SKM-1 (cell line): Measurements from ENCODE around the gene CEP350.

Source experiments
- DNase-seq: peaks from one replicate; lab custom pipeline; 2025; ENCODE audit not compliant: unreplicated experiment; lab: John Stamatoyannopoulos, UW

Gene CEP350

DNA sequence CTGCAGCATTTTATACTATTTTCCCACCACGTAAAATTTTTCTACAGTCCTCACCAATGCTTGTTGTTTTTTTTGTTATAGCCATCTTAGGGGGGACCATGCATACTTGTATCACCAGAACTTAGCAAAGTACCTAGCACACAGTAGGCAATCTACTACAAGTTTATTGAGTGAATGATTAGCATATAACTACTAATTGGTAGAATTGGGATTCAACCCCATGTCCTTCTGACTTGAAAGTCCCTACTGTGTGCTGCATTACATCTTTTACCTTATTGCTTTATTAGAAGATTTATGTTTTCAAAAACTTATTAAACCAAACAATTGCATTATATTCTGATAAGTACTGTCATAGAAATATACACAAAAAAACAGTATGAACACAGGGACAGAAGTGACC, 92.1 kb downstream of the CEP350 start:
- DNase-seq, result no peak

DNA sequence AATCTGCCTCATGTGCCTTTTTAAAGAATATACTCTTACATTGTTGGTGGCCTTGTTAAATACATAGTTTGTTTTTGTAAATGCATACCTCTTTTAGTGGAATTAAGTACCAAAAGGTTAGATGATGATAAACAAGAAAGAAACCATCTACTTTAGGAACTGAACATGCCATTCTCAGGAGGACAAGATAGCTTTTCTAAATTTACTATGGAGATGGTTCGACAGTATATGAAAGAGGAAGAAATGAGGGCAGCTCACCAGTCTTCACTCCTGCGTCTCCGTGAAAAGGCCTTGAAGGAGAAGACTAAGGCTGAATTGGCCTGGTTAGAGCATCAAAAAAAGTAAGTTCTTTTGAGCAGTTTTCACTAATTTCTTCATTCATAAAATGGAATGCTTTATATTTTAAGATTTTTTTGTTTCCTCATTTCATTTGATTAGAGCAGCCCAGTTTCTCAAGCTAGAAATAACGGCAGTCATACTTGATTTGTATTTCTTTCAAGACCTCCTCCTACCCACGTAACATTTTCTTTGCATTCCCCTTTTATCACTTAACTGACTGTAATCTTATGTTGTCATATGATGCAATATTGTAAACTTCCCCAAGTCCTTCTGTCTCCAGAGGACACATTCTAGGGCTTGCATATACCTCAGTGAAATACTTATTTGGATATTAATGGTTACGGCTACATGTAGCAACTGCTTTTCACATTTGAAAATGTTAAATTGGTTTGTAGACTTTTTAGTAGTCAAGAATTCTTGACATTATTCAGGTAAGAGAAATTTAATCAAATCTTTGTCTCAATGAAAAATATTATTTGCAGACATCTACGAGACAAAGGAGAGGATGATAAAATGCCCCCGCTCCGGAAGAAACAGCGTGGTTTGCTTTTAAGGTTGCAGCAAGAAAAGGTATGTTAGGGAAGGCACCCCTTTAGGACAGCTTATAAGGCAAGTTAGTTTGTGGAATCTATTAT, 99.3 kb downstream of the CEP350 start:
- no peak for DNase-seq

DNA sequence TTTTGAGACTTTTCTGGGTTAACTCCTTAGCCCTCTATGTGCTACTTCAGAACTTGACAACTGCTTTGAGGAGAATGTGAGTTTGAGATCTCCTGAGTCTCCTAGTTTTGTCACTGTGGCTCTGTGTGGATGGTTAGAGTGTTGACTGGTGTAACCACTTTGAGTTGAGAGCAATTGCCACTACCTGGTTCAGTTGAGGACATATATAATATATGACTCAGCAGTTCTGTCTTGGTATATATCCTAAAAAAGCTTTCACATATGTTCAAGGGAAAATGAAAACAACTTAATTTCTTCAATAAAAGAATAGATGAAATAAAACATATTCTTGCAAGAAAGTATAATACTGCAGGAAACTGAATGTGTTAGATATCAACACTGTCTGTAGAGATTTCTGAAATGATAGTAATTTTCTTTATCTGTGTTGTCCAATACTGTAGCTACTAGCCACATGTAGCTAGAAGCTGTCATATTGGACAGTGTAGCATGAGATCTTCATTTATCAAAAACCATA, 103.3 kb downstream of the CEP350 start:
- DNase-seq, result no peak

DNA sequence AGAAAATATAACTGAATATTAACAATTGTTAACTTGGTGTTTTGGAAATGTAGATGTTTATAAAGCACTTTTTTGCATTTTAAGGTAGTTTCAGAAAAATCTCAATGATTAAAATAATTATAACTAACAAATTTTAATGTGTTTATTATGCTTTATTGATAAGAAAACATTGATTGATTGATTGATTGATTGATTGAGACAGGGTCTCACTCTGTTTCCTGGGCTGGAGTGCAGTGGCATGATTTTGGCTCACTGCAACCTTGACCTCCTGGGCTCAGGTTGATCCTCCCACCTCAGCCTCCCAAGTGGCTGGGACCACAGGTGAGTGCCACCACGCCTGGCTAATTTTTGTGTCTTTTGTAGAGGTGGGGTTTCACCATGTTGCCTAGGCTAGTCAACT, 106.4 kb downstream of the CEP350 start:
- no peak for DNase-seq

DNA sequence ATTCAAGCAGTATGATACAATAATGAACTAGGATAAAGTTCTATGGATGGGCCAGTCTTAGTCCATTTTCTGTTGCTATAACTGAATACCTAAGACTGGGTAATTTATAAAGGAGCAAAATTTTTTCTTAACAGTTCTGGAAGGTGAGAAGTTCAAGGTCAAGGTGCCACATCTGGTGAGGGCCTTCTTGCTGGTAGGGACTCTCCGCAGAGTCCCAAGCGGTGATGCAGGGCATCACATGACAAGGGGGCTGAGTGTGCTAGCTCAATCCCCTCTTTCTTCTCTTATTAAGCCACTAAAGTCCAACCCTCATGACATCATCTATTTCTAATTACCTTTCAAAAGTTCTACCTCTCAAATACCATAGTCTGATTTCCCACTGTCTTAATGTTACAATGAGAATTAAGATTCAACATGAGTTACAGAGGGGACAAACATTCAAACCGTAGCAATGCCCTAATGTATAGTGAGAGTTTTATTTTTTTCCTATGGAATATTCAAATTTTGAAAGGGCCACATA, 107.9 kb downstream of the CEP350 start:
- DNase-seq, result no peak

DNA sequence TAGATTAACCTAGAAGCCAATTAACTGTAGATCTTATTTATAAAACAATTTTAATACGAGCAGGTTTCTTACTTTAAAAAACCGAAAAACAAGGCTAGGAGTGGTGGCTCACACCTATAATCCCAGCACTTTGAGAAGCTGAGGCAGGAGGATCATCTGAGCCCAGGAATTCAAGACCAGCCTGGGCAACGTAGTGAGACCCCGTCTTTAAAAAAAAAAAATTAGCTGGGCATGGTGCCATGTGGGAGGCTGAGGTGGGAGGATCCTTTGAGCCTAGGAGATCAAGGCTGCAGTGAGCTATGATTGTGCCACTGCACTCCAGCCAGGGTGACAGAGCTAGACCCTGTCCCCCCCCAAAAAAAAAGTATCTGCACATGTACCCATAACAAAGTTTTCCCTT, 110.8 kb downstream of the CEP350 start:
- no peak for DNase-seq

DNA sequence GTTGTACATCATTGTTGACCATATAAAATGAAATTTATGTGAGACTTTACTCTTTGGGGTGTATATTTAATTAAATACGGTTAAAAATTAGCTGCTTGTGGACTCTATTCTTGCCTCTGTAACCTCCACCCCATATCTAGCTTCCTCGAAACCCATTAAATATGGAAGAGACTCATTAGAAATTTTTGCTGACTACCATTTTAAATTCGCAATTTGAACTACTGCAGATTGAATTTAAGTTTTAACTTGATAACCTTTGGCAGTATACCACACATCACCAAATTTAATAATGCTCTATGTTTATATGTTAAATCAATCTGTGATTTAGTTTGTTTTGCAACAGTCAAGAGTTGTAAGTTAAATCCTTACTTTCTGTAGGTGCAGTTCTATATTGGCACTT, 111.5 kb downstream of the CEP350 start:
- DNase-seq, result no peak

DNA sequence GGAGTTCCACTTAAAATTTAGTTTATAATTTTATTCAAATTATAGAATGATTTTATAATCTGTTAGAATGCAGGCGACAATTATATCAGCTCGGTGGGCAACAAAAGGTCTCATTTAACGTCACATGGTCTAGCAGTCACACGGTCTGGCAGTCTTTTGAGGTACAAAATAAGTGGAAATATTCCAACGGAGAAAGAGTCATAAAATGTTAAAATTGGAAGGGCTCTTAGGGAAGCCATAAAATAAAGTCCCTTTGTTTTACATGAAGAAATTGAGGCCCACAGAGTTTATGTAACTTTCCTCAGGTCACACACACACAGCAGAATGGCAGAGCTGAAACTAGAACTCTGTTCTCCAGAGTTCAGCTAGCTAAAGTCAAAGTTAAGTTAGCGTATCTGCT, 115.7 kb downstream of the CEP350 start:
- DNase-seq, result no peak

DNA sequence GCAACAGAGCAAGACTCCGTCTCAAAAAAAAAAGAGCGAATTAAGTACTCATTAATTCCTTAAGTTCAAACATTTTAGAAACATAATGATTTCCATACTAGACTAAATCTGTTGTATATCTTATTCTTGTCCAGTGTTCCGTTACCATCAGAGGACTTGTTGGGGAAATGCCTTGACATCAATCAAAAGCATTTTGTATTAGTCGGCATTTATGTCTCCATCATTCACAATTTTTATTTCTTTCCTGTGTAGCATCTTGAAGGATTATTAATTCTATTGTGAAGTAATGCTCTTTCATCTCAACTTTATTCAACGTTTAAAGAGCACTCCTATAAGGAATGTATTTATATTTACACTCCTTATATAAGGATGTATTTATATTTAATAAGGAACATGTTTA, 117.1 kb downstream of the CEP350 start:
- DNase-seq, result no peak

DNA sequence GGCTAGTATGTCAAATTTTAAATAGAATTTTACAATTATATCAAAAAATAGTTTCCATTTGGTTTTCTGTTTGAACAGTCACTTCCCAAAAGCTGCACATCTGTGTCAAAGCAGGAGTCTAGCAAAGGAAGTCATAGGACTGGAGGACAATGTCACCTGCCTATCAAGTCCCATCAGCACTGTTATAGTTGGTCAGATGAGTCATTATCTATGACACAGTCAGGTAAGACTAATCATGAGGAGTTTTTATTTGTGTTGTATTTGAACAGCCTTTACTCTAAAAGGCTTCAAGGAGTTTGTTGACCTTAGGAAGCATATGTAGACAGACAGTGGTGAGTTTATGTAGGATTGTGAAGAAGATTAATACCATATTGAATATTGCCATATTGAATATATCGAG, 125.8 kb downstream of the CEP350 start:
- no peak for DNase-seq

DNA sequence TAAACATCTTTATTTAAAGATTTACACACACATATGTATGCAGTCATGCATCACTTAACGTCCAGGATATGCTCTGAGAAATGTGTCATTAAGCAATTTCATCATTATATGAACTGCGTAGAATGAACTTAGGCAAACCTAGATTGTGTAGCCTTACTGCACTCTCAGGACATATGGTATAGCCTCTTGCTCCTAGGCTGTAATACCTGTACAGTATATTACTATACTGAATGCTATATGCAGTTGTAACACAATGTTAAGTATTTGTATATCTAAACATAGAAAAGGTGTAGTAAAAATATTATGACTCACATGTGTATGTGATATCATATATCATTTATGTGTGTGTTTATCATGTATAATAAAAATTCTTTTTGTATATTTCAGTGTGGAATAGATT, 126.9 kb downstream of the CEP350 start:
- DNase-seq, result no peak

DNA sequence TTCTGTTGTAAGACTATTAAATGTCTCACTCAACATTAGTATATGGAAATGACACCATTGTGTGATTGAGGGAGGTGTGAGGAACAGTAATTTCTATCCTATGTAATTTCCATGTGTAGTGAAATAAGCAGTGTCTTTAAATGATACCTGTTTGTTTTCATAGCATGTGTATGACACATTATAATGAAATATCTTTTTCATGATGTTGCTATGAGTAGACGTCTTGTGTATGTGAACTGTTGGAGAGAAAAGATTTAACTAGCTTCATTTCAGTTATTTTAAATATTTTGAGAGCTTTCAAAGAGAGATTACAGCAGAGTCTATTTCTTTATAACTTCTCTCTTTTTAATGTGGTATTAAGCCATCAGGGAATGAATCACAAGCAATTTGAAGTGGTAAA, 128.6 kb downstream of the CEP350 start:
- DNase-seq, result no peak

DNA sequence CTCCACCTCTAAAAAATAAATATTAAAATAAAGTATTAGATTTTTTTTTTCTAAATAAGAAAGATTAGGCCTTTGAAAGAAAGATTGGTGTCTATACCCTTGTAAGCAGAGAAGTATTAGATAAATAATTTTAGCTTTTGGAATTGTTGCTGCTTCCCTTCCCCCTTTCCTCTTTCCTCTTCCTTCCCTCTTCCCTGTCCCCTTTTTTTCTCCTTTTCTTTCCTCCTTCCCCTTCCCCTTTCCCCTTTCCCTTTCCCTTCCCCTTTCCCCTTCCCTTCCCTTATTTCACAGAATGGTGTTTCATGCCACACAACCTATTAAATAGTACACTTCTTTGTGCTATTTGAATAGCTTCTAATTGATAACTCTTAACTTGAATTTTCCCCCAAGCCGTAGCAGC, 130.3 kb downstream of the CEP350 start:
- no peak for DNase-seq

DNA sequence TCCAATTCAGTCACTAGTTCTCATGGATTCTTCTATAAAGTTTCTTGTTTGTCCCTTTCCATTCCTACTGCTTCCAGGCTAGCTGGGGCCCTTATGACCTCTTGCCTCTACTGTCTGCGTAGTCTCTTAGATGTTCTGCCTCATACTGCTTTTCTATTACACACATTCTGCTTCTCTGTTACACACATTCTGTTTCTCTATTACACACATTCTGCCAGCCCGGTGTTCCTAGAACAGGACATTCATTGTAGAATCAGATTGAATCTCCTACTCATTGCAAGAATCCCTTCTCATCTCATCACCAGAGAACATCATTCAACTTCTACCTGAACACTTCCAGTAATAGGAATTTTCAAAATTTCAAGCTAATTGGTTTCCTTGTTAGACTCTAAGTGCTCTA, 130.7 kb downstream of the CEP350 start:
- DNase-seq, result no peak

DNA sequence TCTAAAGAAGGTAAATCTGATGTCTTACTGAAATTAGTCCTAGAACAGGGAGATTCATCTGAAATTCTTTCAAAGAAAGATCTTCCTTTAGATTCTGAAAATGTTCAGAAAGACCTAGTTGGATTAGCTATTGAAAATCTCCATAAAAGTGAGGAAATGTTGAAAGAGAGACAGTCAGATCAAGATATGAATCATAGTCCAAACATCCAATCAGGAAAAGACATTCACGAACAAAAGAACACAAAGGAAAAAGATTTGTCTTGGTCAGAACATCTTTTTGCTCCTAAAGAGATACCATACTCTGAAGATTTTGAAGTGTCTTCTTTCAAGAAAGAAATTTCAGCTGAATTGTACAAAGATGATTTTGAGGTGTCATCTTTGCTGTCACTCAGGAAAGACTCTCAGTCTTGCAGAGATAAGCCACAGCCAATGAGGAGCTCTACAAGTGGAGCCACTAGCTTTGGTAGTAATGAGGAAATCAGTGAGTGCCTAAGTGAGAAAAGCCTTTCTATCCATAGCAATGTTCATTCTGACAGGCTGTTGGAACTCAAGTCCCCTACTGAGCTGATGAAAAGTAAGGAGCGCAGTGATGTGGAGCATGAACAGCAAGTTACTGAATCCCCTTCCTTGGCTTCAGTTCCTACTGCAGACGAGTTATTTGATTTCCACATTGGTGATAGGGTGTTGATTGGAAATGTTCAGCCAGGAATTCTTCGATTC, 138.5 kb downstream of the CEP350 start:
- DNase-seq, result no peak

DNA sequence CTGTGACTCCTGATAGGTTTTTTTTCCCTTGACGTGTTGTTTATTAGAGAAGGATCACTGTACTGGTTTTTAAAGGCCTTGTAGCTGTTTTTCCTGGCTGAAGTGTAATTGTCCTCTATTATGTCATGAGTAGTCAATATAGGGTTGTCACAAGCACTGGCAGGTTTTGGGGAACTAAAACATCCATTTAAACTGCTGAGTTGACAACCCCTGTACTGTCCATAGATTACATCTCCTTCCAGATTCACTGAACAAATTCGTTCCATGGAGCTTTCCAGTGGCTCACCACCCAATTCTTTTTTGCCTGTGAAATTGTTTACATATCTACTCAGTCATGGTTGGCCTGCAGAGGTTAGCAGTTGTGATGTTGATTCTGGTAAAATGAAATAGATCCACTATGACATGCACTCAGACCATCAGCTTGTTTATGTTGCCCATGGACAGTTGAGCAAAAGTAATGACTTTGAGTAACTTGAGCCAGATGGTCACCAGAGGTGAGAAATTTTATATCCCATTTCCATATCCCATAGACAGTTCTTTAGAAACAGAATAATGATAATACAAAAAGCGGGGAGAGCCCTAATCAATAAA, 140.2 kb downstream of the CEP350 start:
- DNase-seq, result no peak

DNA sequence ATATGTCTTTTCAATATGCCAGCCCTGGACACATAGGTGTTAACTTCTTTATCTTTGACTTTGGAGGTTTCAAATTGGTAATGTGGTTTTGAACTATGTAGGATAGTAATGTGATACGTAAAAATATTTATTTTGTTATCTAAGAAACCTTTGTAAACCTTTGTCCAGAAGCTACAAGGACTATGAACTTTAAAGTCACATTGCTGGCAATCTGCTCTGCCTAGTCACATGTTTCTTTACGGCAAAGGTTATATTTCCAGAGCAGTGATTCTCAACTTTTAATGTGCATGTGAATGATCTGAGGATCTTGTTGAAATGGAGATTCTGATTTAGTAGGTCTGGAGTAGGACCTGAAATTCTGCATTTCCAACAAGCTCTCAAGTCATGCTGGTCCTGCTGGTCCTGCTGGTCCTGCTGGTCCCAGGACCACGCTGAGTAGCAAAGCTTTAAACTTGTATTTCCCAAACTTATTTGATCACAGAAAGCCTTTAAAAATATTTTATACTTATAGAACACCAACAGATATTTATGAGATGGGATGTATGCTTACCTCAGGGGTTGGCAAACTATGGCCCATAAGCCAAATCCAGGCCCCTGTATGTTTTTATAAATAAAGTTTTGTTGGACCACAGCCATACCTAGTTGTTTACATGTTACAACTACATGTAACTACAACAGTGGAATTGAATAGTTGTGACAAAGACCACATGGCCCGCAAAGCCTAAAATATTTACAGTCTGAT, 142.1 kb downstream of the CEP350 start:
- DNase-seq, result no peak

DNA sequence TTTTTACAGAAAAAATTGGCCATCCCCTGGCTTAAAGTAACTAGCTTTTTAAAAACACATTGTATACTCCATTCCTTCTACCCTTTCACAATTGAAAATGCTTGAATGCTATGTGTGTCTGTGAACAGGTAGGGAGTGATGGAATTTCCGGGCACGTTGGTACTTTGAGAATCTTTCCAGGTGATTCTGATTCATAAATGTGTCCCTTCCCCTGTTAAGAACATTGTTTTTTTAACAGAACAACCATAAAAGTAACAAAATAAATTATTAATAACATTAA, 142.7 kb downstream of the CEP350 start:
- no peak for DNase-seq

DNA sequence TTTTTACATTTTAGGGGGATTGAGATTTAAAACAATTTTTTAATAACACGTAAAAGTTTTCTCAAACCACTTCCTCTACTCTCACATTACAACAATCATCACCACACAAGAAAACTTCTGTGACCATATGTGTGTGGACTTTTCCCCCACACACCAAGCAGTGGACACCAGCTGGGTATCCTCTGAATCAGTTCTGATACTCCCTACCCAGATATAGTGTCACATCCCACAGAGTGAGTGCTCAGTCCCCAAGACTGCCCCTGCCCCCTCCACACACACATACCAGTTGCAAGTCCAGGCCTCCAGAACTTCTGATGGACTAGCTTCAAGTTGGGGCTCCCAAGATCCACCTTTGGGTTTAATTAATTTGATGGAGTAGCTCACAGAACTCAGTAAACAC, 146.8 kb downstream of the CEP350 start:
- DNase-seq, result no peak

DNA sequence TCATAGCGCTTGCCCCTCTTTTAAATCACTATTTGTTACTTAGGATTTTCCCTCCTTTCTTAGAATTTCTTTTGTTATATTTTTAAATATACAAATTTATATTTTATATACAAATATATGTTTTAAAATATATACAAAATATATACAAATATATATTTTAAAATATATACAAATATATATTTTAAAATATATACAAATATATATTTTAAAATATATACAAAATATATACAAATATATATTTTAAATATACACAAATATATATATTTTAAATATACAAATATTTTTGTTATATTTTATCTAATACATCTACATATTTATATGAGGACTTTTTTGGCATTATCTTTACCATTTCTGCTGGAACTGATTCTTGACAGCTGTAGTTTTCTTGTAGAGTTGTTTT, 149.2 kb downstream of the CEP350 start:
- DNase-seq, result no peak

DNA sequence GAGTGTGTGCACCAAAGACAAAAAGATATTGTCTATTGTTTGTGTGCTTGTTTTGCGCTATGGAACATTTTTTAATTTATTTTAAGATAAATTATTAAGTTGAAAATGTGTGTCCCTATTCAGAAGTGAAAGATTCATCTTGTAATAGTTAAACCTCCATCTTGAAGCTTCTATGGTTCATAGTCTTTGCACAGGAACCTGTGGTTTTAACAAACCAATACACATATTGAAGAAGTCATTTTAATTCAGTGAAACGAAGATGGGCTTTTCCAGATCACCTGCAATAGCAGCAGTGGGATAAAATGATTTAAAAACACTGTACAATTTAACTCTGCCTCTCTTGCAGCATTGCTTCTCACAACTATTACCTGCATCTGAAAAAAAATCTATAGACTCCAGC, 157.5 kb downstream of the CEP350 start:
- DNase-seq, result no peak
